Choroid plexus epithelial cell (primary cell): ENCODE data around the gene AUP1.

ENCODE experiments used
- DNase-seq: peaks from one replicate; pipeline ENCODE4 v3.0.0-alpha.2; 2010; ENCODE audit warnings: low read depth
- H3K4me3 ChIP-seq: 2 replicates; pipeline ENCODE4 v1.5.1; 2011; ENCODE audit warnings: low read depth, mild to moderate bottlenecking, control low read depth, low read length, moderate library complexity
- CTCF ChIP-seq: conservative IDR thresholded peaks from 2 replicates; pipeline ENCODE4 v1.5.1; 2011; ENCODE audit warnings: low read depth, mild to moderate bottlenecking, control low read depth, inconsistent platforms, low read length, moderate library complexity

The AUP1 gene

GRCh38 chr2:74556831-74557370, 27.4 kb upstream of the AUP1 start:
- no peak for DNase-seq
- TF ChIP-seq CTCF, result no peak
- no peak overlapping the region for H3K4me3 ChIP-seq

GRCh38 chr2:74556159-74556558, 26.7 kb upstream of the AUP1 start:
- DNase-seq, result no peak
- TF ChIP-seq CTCF, result no peak
- no peak overlapping the region for H3K4me3 ChIP-seq

DNA sequence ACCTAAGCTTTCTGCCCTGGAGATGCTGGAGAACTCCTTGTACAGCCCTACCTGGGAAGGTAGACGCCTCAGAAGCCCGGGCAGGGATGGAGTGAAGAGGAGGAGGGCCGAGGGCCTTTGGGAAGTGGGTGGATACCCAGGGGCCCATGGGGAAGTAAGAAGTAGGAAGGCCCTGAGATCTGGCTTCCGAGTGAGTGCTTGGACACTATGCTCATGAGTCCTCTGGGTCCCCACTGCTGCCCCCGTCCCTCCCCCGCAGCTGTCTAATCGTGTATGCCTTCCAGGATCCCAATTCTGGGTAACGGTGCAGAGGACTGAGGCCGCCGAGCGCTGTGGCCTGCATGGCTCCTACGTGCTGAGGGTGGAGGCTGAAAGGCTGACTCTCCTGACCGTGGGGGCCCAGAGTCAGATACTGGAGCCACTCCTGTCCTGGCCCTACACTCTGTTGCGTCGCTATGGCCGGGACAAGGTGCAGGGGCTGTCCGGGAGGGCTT, 26.2 kb upstream of the AUP1 start:
- DNase-seq, result no peak
- peak overlapping the region; percentile 87 for H3K4me3 ChIP-seq
- TF ChIP-seq CTCF, result no peak

DNA sequence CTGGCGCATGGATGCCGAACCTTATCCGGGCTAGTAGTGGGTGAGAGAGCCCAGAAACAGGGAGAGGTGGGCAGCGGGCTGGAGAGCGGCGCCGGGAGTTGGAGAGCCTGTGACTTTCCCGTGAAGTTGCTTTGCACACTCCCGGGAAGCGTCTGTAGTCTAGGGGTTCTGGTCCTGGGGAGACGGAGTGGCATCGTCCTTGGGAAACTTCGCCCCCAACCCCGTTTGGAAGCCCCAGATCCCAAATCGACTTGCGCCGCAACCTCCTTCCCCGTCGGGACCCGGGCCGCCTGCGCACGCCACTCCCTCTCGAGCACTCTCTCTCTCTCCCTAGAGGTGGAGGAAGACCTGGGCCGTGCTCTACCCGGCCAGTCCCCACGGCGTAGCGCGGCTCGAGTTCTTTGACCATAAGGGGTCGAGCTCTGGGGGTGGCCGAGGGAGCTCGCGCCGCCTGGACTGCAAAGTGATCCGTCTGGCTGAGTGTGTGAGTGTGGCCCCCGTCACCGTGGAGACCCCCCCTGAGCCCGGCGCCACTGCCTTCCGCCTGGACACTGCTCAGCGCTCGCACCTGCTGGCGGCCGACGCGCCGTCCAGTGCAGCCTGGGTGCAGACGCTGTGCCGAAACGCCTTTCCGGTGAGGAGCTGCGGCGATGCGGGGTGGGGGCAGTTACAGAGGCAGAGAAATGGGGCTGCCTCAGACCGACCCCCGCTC, 25.5 kb upstream of the AUP1 start:
- no peak for TF ChIP-seq CTCF
- peak; percentile 50 for DNase-seq
- H3K4me3 ChIP-seq, result peak overlapping the region; percentile 87

- no peak for TF ChIP-seq CTCF
- peak; percentile 88 for DNase-seq
- H3K4me3 ChIP-seq, result peak within 1 kb of the TSS; percentile 87
Measured at GRCh38 chr2:74553892-74554819, 24.6 kb upstream of the AUP1 start, which contains the start of the genes DOK1 and LOXL3. TSS of gene DOK1 (plus strand) at chr2:74554720. CDS start at chr2:74554755, 35 bp downstream. TSS of gene LOXL3 (minus strand) at chr2:74553942. CDS start at chr2:74552634, 1,308 bp downstream.

- no peak for TF ChIP-seq CTCF
- peak overlapping the region; percentile 87 for H3K4me3 ChIP-seq
- DNase-seq, result no peak
Measured at GRCh38 chr2:74552914-74553811, 23.7 kb upstream of the AUP1 start.
